ENCODE results near the gene OR12D2. TPM values are rescaled to one million over a fixed set of nuclear protein-coding genes. Genes with fewer than 3 reads are reported as not detected.
"Not testable (repeated sequence)": the region's sequence is repeated elsewhere in the genome, so short reads cannot be mapped to it uniquely, and the experiment has no call there.

The OR12D2 gene
- total RNA-seq, result not detected in 2 replicates
- polyA plus RNA-seq, result not detected in 2 replicates
- not detected in 2 replicates for polyA plus RNA-seq (2012)
- not detected in 2 replicates for polyA minus RNA-seq (ENCODE audit: low replicate concordance)

GRCh38 chr6:29395331-29395730, at the start of gene OR12D2:
Gene OR12D2 (plus strand): TSS chr6:29395631. CDS start chr6:29396700, 1,069 bp downstream.
- Histone ChIP-seq H3K27me3 (ENCODE audit: control insufficient read depth, insufficient read depth, low read length) (no peaks in the 10 kb centered on the region), H3K79me2 (ENCODE audit: control insufficient read depth, insufficient read depth, low read length) (no peaks in the 10 kb centered on the region), H4K20me1 (ENCODE audit: control insufficient read depth, extremely low read depth, insufficient read depth, low read length) (no peaks in the 10 kb centered on the region), H3K9ac (ENCODE audit: insufficient read depth, low read length) (no peak within 1 kb of the TSS), H3K4me1 (ENCODE audit: control insufficient read depth, extremely low read depth, insufficient read depth, low read length) (no peaks in the 10 kb centered on the region), H3K4me2 (ENCODE audit: extremely low read depth, insufficient read depth, low read length) (no peak within 1 kb of the TSS), H3K9me3 (ENCODE audit: control insufficient read depth, insufficient read depth, low read depth, low read length) (no peaks in the 10 kb centered on the region), H3K4me3 (replicated peaks in 1 of 4; ENCODE audit: control extremely low read depth in 1 of 4, insufficient read depth in 1 of 4, low read depth in 3 of 4, low read length in 4 of 4) (no peak within 1 kb of the TSS), H3K27ac (ENCODE audit: insufficient read depth, low read length) (no peak within 1 kb of the TSS), H3K36me3 (ENCODE audit: control insufficient read depth, insufficient read depth, low read length) (no peaks in the 10 kb centered on the region), H2AFZ (ENCODE audit: low read length) (no peak within 1 kb of the TSS)
- no peak for TF ChIP-seq EZH2 (IDR thresholded peaks at IDR 0.05; ENCODE audit: low read length, missing control alignments)
- TF ChIP-seq CTCF (conservative IDR thresholded peaks at IDR 0.05 in 1 of 2, IDR thresholded peaks at IDR 0.05 in 1 of 2; ENCODE audit: low read depth in 1 of 2, low read length in 2 of 2), result no peak
- no peak for DNase-seq (ENCODE audit: low read depth in 2 of 2)

GRCh38 chr6:29349348-29349747, 46.1 kb upstream of the OR12D2 start:
- H4K20me1 ChIP-seq (ENCODE audit: control insufficient read depth, extremely low read depth, insufficient read depth, low read length); DNase-seq (ENCODE audit: low read depth in 2 of 2); H2AFZ ChIP-seq (ENCODE audit: low read length): not testable (repeated sequence)

GRCh38 chr6:29354980-29355379, 40.5 kb upstream of the OR12D2 start:
- no peaks in the 10 kb centered on the region for H3K9me3 ChIP-seq (ENCODE audit: control insufficient read depth, insufficient read depth, low read depth, low read length)
- no peak for TF ChIP-seq EZH2 (IDR thresholded peaks at IDR 0.05; ENCODE audit: low read length, missing control alignments)
- TF ChIP-seq CTCF (conservative IDR thresholded peaks at IDR 0.05 in 1 of 2, IDR thresholded peaks at IDR 0.05 in 1 of 2; ENCODE audit: low read depth in 1 of 2, low read length in 2 of 2), result no peak
- no peaks in the 10 kb centered on the region for H3K79me2 ChIP-seq (ENCODE audit: control insufficient read depth, insufficient read depth, low read length)
- no peak overlapping the region for H2AFZ ChIP-seq (ENCODE audit: low read length)
- H3K4me3 ChIP-seq (replicated peaks in 1 of 4; ENCODE audit: control extremely low read depth in 1 of 4, insufficient read depth in 1 of 4, low read depth in 3 of 4, low read length in 4 of 4), result no peak overlapping the region
- H4K20me1 ChIP-seq (ENCODE audit: control insufficient read depth, extremely low read depth, insufficient read depth, low read length), result no peaks in the 10 kb centered on the region
- H3K4me2 ChIP-seq (ENCODE audit: extremely low read depth, insufficient read depth, low read length), result no peak overlapping the region
- no peak overlapping the region for H3K27ac ChIP-seq (ENCODE audit: insufficient read depth, low read length)
- H3K27me3 ChIP-seq (ENCODE audit: control insufficient read depth, insufficient read depth, low read length), result no peaks in the 10 kb centered on the region
- DNase-seq (ENCODE audit: low read depth in 2 of 2), result no peak
- no peaks in the 10 kb centered on the region for H3K4me1 ChIP-seq (ENCODE audit: control insufficient read depth, extremely low read depth, insufficient read depth, low read length)
- no peaks in the 10 kb centered on the region for H3K36me3 ChIP-seq (ENCODE audit: control insufficient read depth, insufficient read depth, low read length)
- no peak overlapping the region for H3K9ac ChIP-seq (ENCODE audit: insufficient read depth, low read length)

More at GRCh38 chr6:29349348-29349747, 46.1 kb upstream of the OR12D2 start:
- H3K79me2 ChIP-seq (ENCODE audit: control insufficient read depth, insufficient read depth, low read length); H3K4me2 ChIP-seq (ENCODE audit: extremely low read depth, insufficient read depth, low read length); H3K9ac ChIP-seq (ENCODE audit: insufficient read depth, low read length); H3K4me1 ChIP-seq (ENCODE audit: control insufficient read depth, extremely low read depth, insufficient read depth, low read length); H3K27me3 ChIP-seq (ENCODE audit: control insufficient read depth, insufficient read depth, low read length); H3K36me3 ChIP-seq (ENCODE audit: control insufficient read depth, insufficient read depth, low read length); H3K27ac ChIP-seq (ENCODE audit: insufficient read depth, low read length); H3K4me3 ChIP-seq (replicated peaks in 1 of 4; ENCODE audit: control extremely low read depth in 1 of 4, insufficient read depth in 1 of 4, low read depth in 3 of 4, low read length in 4 of 4); H3K9me3 ChIP-seq (ENCODE audit: control insufficient read depth, insufficient read depth, low read depth, low read length): not testable (repeated sequence)
